ENCODE results near the gene KANSL1. TPM values are rescaled to one million over a fixed set of nuclear protein-coding genes. Genes with fewer than 3 reads are reported as not detected.

The KANSL1 gene
- total and polyA plus RNA-seq, 10 of the 15 experiments (the other 5 are each of a cell fraction or from before 2014, with no cell fraction given): 4.7 to 60.6 (median 28.0) TPM

DNA sequence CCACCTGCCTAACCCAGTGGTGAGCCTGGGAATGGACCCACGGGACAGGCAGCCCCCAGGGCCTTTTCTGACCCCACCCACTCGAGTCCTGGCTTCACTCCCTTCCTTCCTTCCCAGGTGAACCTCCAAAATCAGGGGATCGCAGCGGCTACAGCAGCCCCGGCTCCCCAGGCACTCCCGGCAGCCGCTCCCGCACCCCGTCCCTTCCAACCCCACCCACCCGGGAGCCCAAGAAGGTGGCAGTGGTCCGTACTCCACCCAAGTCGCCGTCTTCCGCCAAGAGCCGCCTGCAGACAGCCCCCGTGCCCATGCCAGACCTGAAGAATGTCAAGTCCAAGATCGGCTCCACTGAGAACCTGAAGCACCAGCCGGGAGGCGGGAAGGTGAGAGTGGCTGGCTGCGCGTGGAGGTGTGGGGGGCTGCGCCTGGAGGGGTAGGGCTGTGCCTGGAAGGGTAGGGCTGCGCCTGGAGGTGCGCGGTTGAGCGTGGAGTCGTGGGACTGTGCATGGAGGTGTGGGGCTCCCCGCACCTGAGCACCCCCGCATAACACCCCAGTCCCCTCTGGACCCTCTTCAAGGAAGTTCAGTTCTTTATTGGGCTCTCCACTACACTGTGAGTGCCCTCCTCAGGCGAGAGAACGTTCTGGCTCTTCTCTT, 196.8 kb downstream of the KANSL1 start:
- H3K36me3 ChIP-seq (ENCODE audit: control insufficient read depth in 2 of 2, insufficient read depth in 2 of 2, low read length in 1 of 2): no peaks in the 10 kb centered on the region
- intact Hi-C loops (cut with micrococcal nuclease; ENCODE audit: unreplicated experiment) (no loop called here), in situ Hi-C loops (cut with MboI) (no loop called here)
- SMC1A ChIA-PET (ENCODE audit: uncharacterized antibody, unreplicated experiment): no interaction called here
- RAD21 ChIA-PET (ENCODE audit: unreplicated experiment): no interaction called here
- BruUV-seq (replicated peaks): no TSS peak
- ATAC-seq (no peak), DNase-seq (ENCODE audit: low read depth, low spot score) (no peak), FAIRE-seq (no peak)
- POLR2A ChIA-PET: no interaction called here
- no peaks in the 10 kb centered on the region for H3K4me1 ChIP-seq (ENCODE audit: control insufficient read depth, insufficient read depth, low read length)
- H3K9ac ChIP-seq (ENCODE audit: control insufficient read depth, insufficient read depth, low read length): no peak overlapping the region
- no peak overlapping the region for H3K4me2 ChIP-seq (ENCODE audit: control insufficient read depth, insufficient read depth)
- TF ChIP-seq, protein P1, sequence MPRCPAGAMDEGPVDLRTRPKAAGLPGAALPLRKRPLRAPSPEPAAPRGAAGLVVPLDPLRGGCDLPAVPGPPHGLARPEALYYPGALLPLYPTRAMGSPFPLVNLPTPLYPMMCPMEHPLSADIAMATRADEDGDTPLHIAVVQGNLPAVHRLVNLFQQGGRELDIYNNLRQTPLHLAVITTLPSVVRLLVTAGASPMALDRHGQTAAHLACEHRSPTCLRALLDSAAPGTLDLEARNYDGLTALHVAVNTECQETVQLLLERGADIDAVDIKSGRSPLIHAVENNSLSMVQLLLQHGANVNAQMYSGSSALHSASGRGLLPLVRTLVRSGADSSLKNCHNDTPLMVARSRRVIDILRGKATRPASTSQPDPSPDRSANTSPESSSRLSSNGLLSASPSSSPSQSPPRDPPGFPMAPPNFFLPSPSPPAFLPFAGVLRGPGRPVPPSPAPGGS (IDR thresholded peaks at IDR 0.05; ENCODE audit: borderline replicate concordance, insufficient read depth, low read depth, low read length, poor library complexity, severe bottlenecking): no peak
- TF ChIP-seq HDAC2 (IDR thresholded peaks at IDR 0.05) (no peak), RELA (IDR thresholded peaks at IDR 0.05; ENCODE audit: borderline replicate concordance, partially characterized antibody) (no peak), RAD21 (IDR thresholded peaks at IDR 0.05; ENCODE audit: insufficient read depth, low read depth, low read length) (no peak), NFXL1 (IDR thresholded peaks at IDR 0.05; ENCODE audit: borderline replicate concordance) (no peak), TARDBP (IDR thresholded peaks at IDR 0.05; ENCODE audit: borderline replicate concordance) (no peak), KDM1A (IDR thresholded peaks at IDR 0.05; ENCODE audit: borderline replicate concordance) (no peak), DPF2 (IDR thresholded peaks at IDR 0.05) (no peak), CHD4 (IDR thresholded peaks at IDR 0.05) (no peak), YBX1 (IDR thresholded peaks at IDR 0.05) (no peak), RUNX3 (IDR thresholded peaks at IDR 0.05; ENCODE audit: low read length) (no peak), BACH1 (IDR thresholded peaks at IDR 0.05; ENCODE audit: borderline replicate concordance) (no peak), MYB (IDR thresholded peaks at IDR 0.05; ENCODE audit: borderline replicate concordance, low read depth, low read length) (no peak)
- TF ChIP-seq, protein P2, sequence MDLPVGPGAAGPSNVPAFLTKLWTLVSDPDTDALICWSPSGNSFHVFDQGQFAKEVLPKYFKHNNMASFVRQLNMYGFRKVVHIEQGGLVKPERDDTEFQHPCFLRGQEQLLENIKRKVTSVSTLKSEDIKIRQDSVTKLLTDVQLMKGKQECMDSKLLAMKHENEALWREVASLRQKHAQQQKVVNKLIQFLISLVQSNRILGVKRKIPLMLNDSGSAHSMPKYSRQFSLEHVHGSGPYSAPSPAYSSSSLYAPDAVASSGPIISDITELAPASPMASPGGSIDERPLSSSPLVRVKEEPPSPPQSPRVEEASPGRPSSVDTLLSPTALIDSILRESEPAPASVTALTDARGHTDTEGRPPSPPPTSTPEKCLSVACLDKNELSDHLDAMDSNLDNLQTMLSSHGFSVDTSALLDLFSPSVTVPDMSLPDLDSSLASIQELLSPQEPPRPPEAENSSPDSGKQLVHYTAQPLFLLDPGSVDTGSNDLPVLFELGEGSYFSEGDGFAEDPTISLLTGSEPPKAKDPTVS (IDR thresholded peaks at IDR 0.05; ENCODE audit: low read depth, low read length): no peak
- TF ChIP-seq, protein P3, sequence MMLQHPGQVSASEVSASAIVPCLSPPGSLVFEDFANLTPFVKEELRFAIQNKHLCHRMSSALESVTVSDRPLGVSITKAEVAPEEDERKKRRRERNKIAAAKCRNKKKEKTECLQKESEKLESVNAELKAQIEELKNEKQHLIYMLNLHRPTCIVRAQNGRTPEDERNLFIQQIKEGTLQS (IDR thresholded peaks at IDR 0.05; ENCODE audit: borderline replicate concordance, extremely low read depth, low read depth, low read length): no peak
- TF ChIP-seq, protein P4, sequence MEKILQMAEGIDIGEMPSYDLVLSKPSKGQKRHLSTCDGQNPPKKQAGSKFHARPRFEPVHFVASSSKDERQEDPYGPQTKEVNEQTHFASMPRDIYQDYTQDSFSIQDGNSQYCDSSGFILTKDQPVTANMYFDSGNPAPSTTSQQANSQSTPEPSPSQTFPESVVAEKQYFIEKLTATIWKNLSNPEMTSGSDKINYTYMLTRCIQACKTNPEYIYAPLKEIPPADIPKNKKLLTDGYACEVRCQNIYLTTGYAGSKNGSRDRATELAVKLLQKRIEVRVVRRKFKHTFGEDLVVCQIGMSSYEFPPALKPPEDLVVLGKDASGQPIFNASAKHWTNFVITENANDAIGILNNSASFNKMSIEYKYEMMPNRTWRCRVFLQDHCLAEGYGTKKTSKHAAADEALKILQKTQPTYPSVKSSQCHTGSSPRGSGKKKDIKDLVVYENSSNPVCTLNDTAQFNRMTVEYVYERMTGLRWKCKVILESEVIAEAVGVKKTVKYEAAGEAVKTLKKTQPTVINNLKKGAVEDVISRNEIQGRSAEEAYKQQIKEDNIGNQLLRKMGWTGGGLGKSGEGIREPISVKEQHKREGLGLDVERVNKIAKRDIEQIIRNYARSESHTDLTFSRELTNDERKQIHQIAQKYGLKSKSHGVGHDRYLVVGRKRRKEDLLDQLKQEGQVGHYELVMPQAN (conservative IDR thresholded peaks at IDR 0.05): no peak
- H4K20me1 ChIP-seq (ENCODE audit: control insufficient read depth, insufficient read depth): no peaks in the 10 kb centered on the region
- no peak overlapping the region for H3K27ac ChIP-seq (ENCODE audit: control insufficient read depth, insufficient read depth)
- no peaks in the 10 kb centered on the region for H3K79me2 ChIP-seq (ENCODE audit: control insufficient read depth, insufficient read depth, low read length)
- CTCF ChIA-PET: no interaction called here
- 58% methylated on average over 19 of the region's 31 CpGs for WGBS (ENCODE audit: insufficient coverage, insufficient replicate concordance, low lambda C conversion rate, missing lambda C conversion rate)
- no peaks in the 10 kb centered on the region for H3K27me3 ChIP-seq (replicated peaks in 1 of 2; ENCODE audit: control insufficient read depth in 2 of 2, insufficient read depth in 2 of 2, low read length in 1 of 2)
- H2AFZ ChIP-seq (ENCODE audit: control insufficient read depth, low read depth, low read length): no peak overlapping the region
- H3K9me3 ChIP-seq (replicated peaks; ENCODE audit: control insufficient read depth, insufficient read depth, low read length): no peaks in the 10 kb centered on the region
- no peak overlapping the region for H3K4me3 ChIP-seq
